CD8-positive, alpha-beta memory T cell (primary cell): ENCODE measurements around the gene LRFN2. TPM values are rescaled to one million over a fixed set of nuclear protein-coding genes. Genes with fewer than 3 reads are reported as not detected.
A peak's percentile ranks its signal among the peaks of the same experiment; 100 is the strongest.

ENCODE experiments used
- CTCF ChIA-PET: fragments of 350-600 bp; sonication (Branson Sonifier 250); formaldehyde crosslinking; loops from one replicate; lab custom pipeline; 2021; ENCODE audit warnings: antibody characterized with exemption; lab: Charles Lee
- POLR2A ChIA-PET: fragments of 350-600 bp; sonication (Branson Sonifier 250); formaldehyde crosslinking; loops from one replicate; lab custom pipeline; 2021; ENCODE audit warnings: antibody characterized with exemption; lab: Charles Lee
- DNase-seq, 5 donors: peaks; one replicate each; pipeline versions ENCODE4 v3.0.0 to v3.0.0-alpha.2; 2020 to 2022; ENCODE audit warnings: mixed read lengths in 1 of 5
- H3K27ac ChIP-seq: one replicate; pipeline ENCODE4 v1.7.0; 2013; ENCODE audit warnings: low read depth, mild to moderate bottlenecking, low read length, moderate library complexity
- H3K27me3 ChIP-seq: 2 replicates; pipeline ENCODE4 v1.7.0; 2013; ENCODE audit warnings: low read length, mild to moderate bottlenecking; ENCODE audit not compliant: insufficient read depth, poor library complexity, severe bottlenecking
- H3K36me3 ChIP-seq: 2 replicates; pipeline ENCODE4 v1.7.0; 2013; ENCODE audit warnings: mild to moderate bottlenecking, low read length, moderate library complexity; ENCODE audit not compliant: insufficient read depth
- H3K4me1 ChIP-seq: 2 replicates; pipeline ENCODE4 v1.7.0; 2013; ENCODE audit warnings: mild to moderate bottlenecking, low read length, moderate library complexity; ENCODE audit not compliant: insufficient read depth
- H3K4me3 ChIP-seq: 2 replicates; pipeline ENCODE4 v1.7.0; 2013; ENCODE audit warnings: mild to moderate bottlenecking, low read length
- H3K9me3 ChIP-seq: 2 replicates; pipeline ENCODE4 v1.7.0; 2013; ENCODE audit warnings: mild to moderate bottlenecking, low read length
- H3K27ac Mint-ChIP-seq, 8 donors: one replicate each; pipeline ENCODE4 v1.8.0; 2020 to 2021; ENCODE audit warnings: mixed read lengths in 8 of 8, mild to moderate bottlenecking in 6 of 8, inconsistent platforms in 3 of 8, moderate library complexity in 3 of 8
- H3K27me3 Mint-ChIP-seq, 2 donors: one replicate each; pipeline ENCODE4 v1.8.0; 2020 to 2021; ENCODE audit warnings: mixed read lengths in 2 of 2, mild to moderate bottlenecking in 1 of 2, moderate library complexity in 1 of 2
- H3K36me3 Mint-ChIP-seq, 3 donors: one replicate each; pipeline ENCODE4 v1.8.0; 2020 to 2021; ENCODE audit warnings: mixed read lengths in 3 of 3, inconsistent platforms in 1 of 3, mild to moderate bottlenecking in 1 of 3
- H3K4me1 Mint-ChIP-seq, 3 donors: one replicate each; pipeline ENCODE4 v1.8.0; 2020 to 2021; ENCODE audit warnings: mixed read lengths in 3 of 3, inconsistent platforms in 1 of 3, mild to moderate bottlenecking in 1 of 3
- H3K4me3 Mint-ChIP-seq, 7 donors: one replicate each; pipeline ENCODE4 v1.8.0; 2020 to 2021; ENCODE audit warnings: mixed read lengths in 7 of 7, mild to moderate bottlenecking in 6 of 7, moderate library complexity in 4 of 7, inconsistent platforms in 2 of 7
- H3K9me3 Mint-ChIP-seq, 5 donors: one replicate each; pipeline ENCODE4 v1.8.0; 2020 to 2022; ENCODE audit warnings: mixed read lengths in 5 of 5, mild to moderate bottlenecking in 3 of 5, moderate library complexity in 2 of 5, inconsistent platforms in 1 of 5
- polyA plus RNA-seq: library from polyadenylated mRNA; unstranded; fragments of 300-500 nt; fragmentation: Illumina TruSeq; gene quantifications from one replicate; pipeline ENCODE4 v1.2.3, GENCODE V29; 2021
- total RNA-seq, 2 experiments: library from RNA; stranded (reverse); gene quantifications; one replicate each; pipeline ENCODE4 v1.2.3, GENCODE V29; 2021

LRFN2 gene
- total and polyA plus RNA-seq, 3 experiments from 2014 or later: 0.29 TPM; not detected in 2

- Histone ChIP-seq H3K9me3 (no peaks in the 10 kb centered on the region), H3K27ac (no peak overlapping the region), H3K36me3 (no peaks in the 10 kb centered on the region), H3K27me3 (no peaks in the 10 kb centered on the region), H3K4me3 (no peak overlapping the region), H3K4me1 (no peaks in the 10 kb centered on the region)
- DNase-seq: no peak
- ChIA-PET POLR2A (no interaction called here), CTCF (no interaction called here)
- Mint-ChIP-seq H3K36me3 (no peaks in the 10 kb centered on the region), H3K9me3 (no peaks in the 10 kb centered on the region), H3K27me3 (peaks cover 0 to 3% of the 10 kb centered on the region in 2 donors), H3K4me3 (no peak overlapping the region), H3K27ac (peak overlapping the region in 1 of 8 donors; percentile 39), H3K4me1 (no peaks in the 10 kb centered on the region)
Measured at GRCh38 chr6:40506954-40507353, 80.2 kb downstream of the LRFN2 start.

- no peaks in the 10 kb centered on the region for H3K36me3 ChIP-seq
- H3K4me3 ChIP-seq: no peak overlapping the region
- H3K27ac ChIP-seq: no peak overlapping the region
- no peaks in the 10 kb centered on the region for H3K36me3 Mint-ChIP-seq
- H3K4me1 Mint-ChIP-seq: no peaks in the 10 kb centered on the region
- ChIA-PET POLR2A (no interaction called here), CTCF (interaction anchor here (0.7 kb wide), 1 partner anchor 10 kb away, joined by 3 read pairs; no protein-coding TSS in a partner anchor)
- no peaks in the 10 kb centered on the region for H3K9me3 ChIP-seq
- peaks cover 0 to 3% of the 10 kb centered on the region in 2 donors for H3K27me3 Mint-ChIP-seq
- H3K4me1 ChIP-seq: no peaks in the 10 kb centered on the region
- DNase-seq: no peak
- no peak overlapping the region for H3K4me3 Mint-ChIP-seq
- H3K9me3 Mint-ChIP-seq: no peaks in the 10 kb centered on the region
- H3K27ac Mint-ChIP-seq: no peak overlapping the region
- H3K27me3 ChIP-seq: no peaks in the 10 kb centered on the region
Measured at GRCh38 chr6:40505191-40505810, 81.9 kb downstream of the LRFN2 start.

GRCh38 chr6:40504274-40504673 lies 82.9 kb downstream of the LRFN2 start:
- no peaks in the 10 kb centered on the region for H3K4me1 Mint-ChIP-seq
- no peaks in the 10 kb centered on the region for H3K4me1 ChIP-seq
- CTCF ChIA-PET: no interaction called here
- no peaks in the 10 kb centered on the region for H3K36me3 ChIP-seq
- H3K27me3 Mint-ChIP-seq: peaks cover 0 to 3% of the 10 kb centered on the region in 2 donors
- no peak overlapping the region for H3K4me3 Mint-ChIP-seq
- POLR2A ChIA-PET: no interaction called here
- no peaks in the 10 kb centered on the region for H3K27me3 ChIP-seq
- no peak overlapping the region for H3K4me3 ChIP-seq
- no peaks in the 10 kb centered on the region for H3K9me3 Mint-ChIP-seq
- no peaks in the 10 kb centered on the region for H3K36me3 Mint-ChIP-seq
- no peak overlapping the region for H3K27ac ChIP-seq
- DNase-seq: no peak
- H3K27ac Mint-ChIP-seq: no peak overlapping the region
- H3K9me3 ChIP-seq: no peaks in the 10 kb centered on the region

GRCh38 chr6:40500227-40500626 lies 86.9 kb downstream of the LRFN2 start:
- Mint-ChIP-seq H3K4me3 (no peak overlapping the region), H3K27ac (no peak overlapping the region), H3K27me3 (peaks cover 3 to 7% of the 10 kb centered on the region in 2 donors), H3K4me1 (no peaks in the 10 kb centered on the region), H3K36me3 (no peaks in the 10 kb centered on the region), H3K9me3 (no peaks in the 10 kb centered on the region)
- no peak overlapping the region for H3K27ac ChIP-seq
- DNase-seq: no peak
- H3K9me3 ChIP-seq: no peaks in the 10 kb centered on the region
- H3K4me3 ChIP-seq: no peak overlapping the region
- ChIA-PET POLR2A (no interaction called here), CTCF (no interaction called here)
- H3K4me1 ChIP-seq: no peaks in the 10 kb centered on the region
- H3K36me3 ChIP-seq: no peaks in the 10 kb centered on the region
- no peaks in the 10 kb centered on the region for H3K27me3 ChIP-seq

- DNase-seq: no peak
- no peak overlapping the region for H3K27ac ChIP-seq
- no peaks in the 10 kb centered on the region for H3K27me3 ChIP-seq
- H3K4me1 Mint-ChIP-seq: no peaks in the 10 kb centered on the region
- no peak overlapping the region for H3K27ac Mint-ChIP-seq
- ChIA-PET POLR2A (no interaction called here), CTCF (no interaction called here)
- no peaks in the 10 kb centered on the region for H3K4me1 ChIP-seq
- no peaks in the 10 kb centered on the region for H3K9me3 Mint-ChIP-seq
- no peaks in the 10 kb centered on the region for H3K9me3 ChIP-seq
- no peak overlapping the region for H3K4me3 ChIP-seq
- H3K27me3 Mint-ChIP-seq: peaks cover 3 to 7% of the 10 kb centered on the region in 2 donors
- H3K36me3 Mint-ChIP-seq: no peaks in the 10 kb centered on the region
- no peak overlapping the region for H3K4me3 Mint-ChIP-seq
- no peaks in the 10 kb centered on the region for H3K36me3 ChIP-seq
Measured at GRCh38 chr6:40499215-40499614, 87.9 kb downstream of the LRFN2 start.

- CTCF ChIA-PET: no interaction called here
Measured at GRCh38 chr6:40498148-40498547, 89.0 kb downstream of the LRFN2 start.

GRCh38 chr6:40492187-40492586 lies 95.0 kb downstream of the LRFN2 start:
- Mint-ChIP-seq H3K36me3 (no peaks in the 10 kb centered on the region), H3K27me3 (peaks cover 8 to 13% of the 10 kb centered on the region in 2 donors), H3K27ac (no peak overlapping the region), H3K4me3 (no peak overlapping the region), H3K4me1 (no peaks in the 10 kb centered on the region), H3K9me3 (peaks cover 0 to 3% (median 0%) of the 10 kb centered on the region in 5 donors)
- H3K4me1 ChIP-seq: no peaks in the 10 kb centered on the region
- ChIA-PET POLR2A (no interaction called here), CTCF (no interaction called here)
- DNase-seq: no peak
- no peak overlapping the region for H3K27ac ChIP-seq
- H3K27me3 ChIP-seq: no peaks in the 10 kb centered on the region
- H3K4me3 ChIP-seq: no peak overlapping the region
- H3K36me3 ChIP-seq: no peaks in the 10 kb centered on the region
- no peaks in the 10 kb centered on the region for H3K9me3 ChIP-seq

More at GRCh38 chr6:40498148-40498547, 89.0 kb downstream of the LRFN2 start:
- Mint-ChIP-seq H3K27ac (no peak overlapping the region), H3K36me3 (no peaks in the 10 kb centered on the region), H3K4me1 (no peaks in the 10 kb centered on the region), H3K27me3 (peaks cover 2 to 11% of the 10 kb centered on the region in 2 donors), H3K4me3 (no peak overlapping the region), H3K9me3 (no peaks in the 10 kb centered on the region)
- Histone ChIP-seq H3K27ac (no peak overlapping the region), H3K4me3 (no peak overlapping the region), H3K27me3 (no peaks in the 10 kb centered on the region), H3K4me1 (no peaks in the 10 kb centered on the region), H3K36me3 (no peaks in the 10 kb centered on the region), H3K9me3 (no peaks in the 10 kb centered on the region)
- POLR2A ChIA-PET: no interaction called here
- no peak for DNase-seq

GRCh38 chr6:40490508-40490907 lies 96.7 kb downstream of the LRFN2 start:
- Histone ChIP-seq H3K27me3 (no peaks in the 10 kb centered on the region), H3K4me3 (no peak overlapping the region), H3K27ac (no peak overlapping the region), H3K4me1 (no peaks in the 10 kb centered on the region), H3K9me3 (no peaks in the 10 kb centered on the region), H3K36me3 (no peaks in the 10 kb centered on the region)
- CTCF ChIA-PET: interaction anchor here (1.0 kb wide), 1 partner anchor 14 kb away, joined by 3 read pairs; no protein-coding TSS in a partner anchor
- Mint-ChIP-seq H3K4me3 (no peak overlapping the region), H3K36me3 (no peaks in the 10 kb centered on the region), H3K27me3 (peaks cover 11 to 25% of the 10 kb centered on the region in 2 donors), H3K4me1 (no peaks in the 10 kb centered on the region), H3K9me3 (peaks cover 0 to 3% (median 0%) of the 10 kb centered on the region in 5 donors), H3K27ac (no peak overlapping the region)
- POLR2A ChIA-PET: no interaction called here
- no peak for DNase-seq
